Measurements from ENCODE around the gene FARS2.

Gene FARS2

GRCh38 chr6:5731435-5731834 lies 470.1 kb downstream of the FARS2 start:
- POLR2A ChIA-PET (ENCODE audit: low non-redundant PET): no interaction called here
- TF ChIP-seq CTCF (conservative IDR thresholded peaks at IDR 0.05; ENCODE audit: low read depth): no peak
- DNase-seq (ENCODE audit: low spot score): no peak
- CTCF ChIA-PET: interaction anchor here (0.6 kb wide), 1 partner anchor 51 kb away, joined by 3 read pairs; no protein-coding TSS in a partner anchor
- no peak overlapping the region for H3K27ac ChIP-seq

- no peak overlapping the region for H3K27ac ChIP-seq
- DNase-seq (ENCODE audit: low spot score): no peak
- TF ChIP-seq CTCF (conservative IDR thresholded peaks at IDR 0.05; ENCODE audit: low read depth): no peak
- CTCF ChIA-PET: interaction anchor here (0.5 kb wide), 1 partner anchor 244 kb away, joined by 3 read pairs; no protein-coding TSS in a partner anchor
- POLR2A ChIA-PET (ENCODE audit: low non-redundant PET): no interaction called here
Observed at GRCh38 chr6:5732496-5732895, 471.2 kb downstream of the FARS2 start.

- CTCF ChIA-PET: no interaction called here
Observed at GRCh38 chr6:5736016-5736738, 474.9 kb downstream of the FARS2 start.

GRCh38 chr6:5737460-5737859 lies 476.1 kb downstream of the FARS2 start:
- no peak overlapping the region for H3K27ac ChIP-seq
- DNase-seq (ENCODE audit: low spot score): no peak
- CTCF ChIA-PET: interaction anchor here (0.7 kb wide), 1 partner anchor 142 kb away, joined by 3 read pairs; no protein-coding TSS in a partner anchor
- no peak for TF ChIP-seq CTCF (conservative IDR thresholded peaks at IDR 0.05; ENCODE audit: low read depth)
- POLR2A ChIA-PET (ENCODE audit: low non-redundant PET): no interaction called here

More at GRCh38 chr6:5736016-5736738, 474.9 kb downstream of the FARS2 start:
- POLR2A ChIA-PET (ENCODE audit: low non-redundant PET): interaction anchor here (0.5 kb wide), 1 partner anchor 1047 kb away, joined by 7 read pairs; no protein-coding TSS in a partner anchor
- no peak for TF ChIP-seq CTCF (conservative IDR thresholded peaks at IDR 0.05; ENCODE audit: low read depth)
- DNase-seq (ENCODE audit: low spot score): no peak
- no peak overlapping the region for H3K27ac ChIP-seq

GRCh38 chr6:5738211-5738610 lies 476.9 kb downstream of the FARS2 start:
- POLR2A ChIA-PET (ENCODE audit: low non-redundant PET): no interaction called here

GRCh38 chr6:5744497-5744896 lies 483.2 kb downstream of the FARS2 start:
- TF ChIP-seq CTCF (conservative IDR thresholded peaks at IDR 0.05; ENCODE audit: low read depth): no peak
- ChIA-PET CTCF (no interaction called here), POLR2A (ENCODE audit: low non-redundant PET) (no interaction called here)
- no peak overlapping the region for H3K27ac ChIP-seq
- no peak for DNase-seq (ENCODE audit: low spot score)

More at GRCh38 chr6:5738211-5738610, 476.9 kb downstream of the FARS2 start:
- CTCF ChIA-PET: interaction anchor here (0.7 kb wide), 1 partner anchor 143 kb away, joined by 3 read pairs; no protein-coding TSS in a partner anchor
- no peak overlapping the region for H3K27ac ChIP-seq
- no peak for TF ChIP-seq CTCF (conservative IDR thresholded peaks at IDR 0.05; ENCODE audit: low read depth)
- DNase-seq (ENCODE audit: low spot score): no peak
